ENCODE data around the gene TJP3. TPM values are rescaled to one million over a fixed set of nuclear protein-coding genes. Genes with fewer than 3 reads are reported as not detected.

The TJP3 gene, protein sequence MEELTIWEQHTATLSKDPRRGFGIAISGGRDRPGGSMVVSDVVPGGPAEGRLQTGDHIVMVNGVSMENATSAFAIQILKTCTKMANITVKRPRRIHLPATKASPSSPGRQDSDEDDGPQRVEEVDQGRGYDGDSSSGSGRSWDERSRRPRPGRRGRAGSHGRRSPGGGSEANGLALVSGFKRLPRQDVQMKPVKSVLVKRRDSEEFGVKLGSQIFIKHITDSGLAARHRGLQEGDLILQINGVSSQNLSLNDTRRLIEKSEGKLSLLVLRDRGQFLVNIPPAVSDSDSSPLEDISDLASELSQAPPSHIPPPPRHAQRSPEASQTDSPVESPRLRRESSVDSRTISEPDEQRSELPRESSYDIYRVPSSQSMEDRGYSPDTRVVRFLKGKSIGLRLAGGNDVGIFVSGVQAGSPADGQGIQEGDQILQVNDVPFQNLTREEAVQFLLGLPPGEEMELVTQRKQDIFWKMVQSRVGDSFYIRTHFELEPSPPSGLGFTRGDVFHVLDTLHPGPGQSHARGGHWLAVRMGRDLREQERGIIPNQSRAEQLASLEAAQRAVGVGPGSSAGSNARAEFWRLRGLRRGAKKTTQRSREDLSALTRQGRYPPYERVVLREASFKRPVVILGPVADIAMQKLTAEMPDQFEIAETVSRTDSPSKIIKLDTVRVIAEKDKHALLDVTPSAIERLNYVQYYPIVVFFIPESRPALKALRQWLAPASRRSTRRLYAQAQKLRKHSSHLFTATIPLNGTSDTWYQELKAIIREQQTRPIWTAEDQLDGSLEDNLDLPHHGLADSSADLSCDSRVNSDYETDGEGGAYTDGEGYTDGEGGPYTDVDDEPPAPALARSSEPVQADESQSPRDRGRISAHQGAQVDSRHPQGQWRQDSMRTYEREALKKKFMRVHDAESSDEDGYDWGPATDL
- total RNA-seq (10 to 100 TPM; 42.8 to 56.4 TPM), polyA plus RNA-seq (10 to 100 TPM; 18.4 to 57.8 TPM)
- long read RNA-seq, donor 1, partial matches to known transcripts = 0 of 1 reads
- long read RNA-seq, donor 1, other reads (novel, unspliced or antisense) = 0 of 1 reads
- long read RNA-seq, donor 2 = 0 reads
- long read RNA-seq, donor 3, partial matches to known transcripts = 0 of 3 reads
- long read RNA-seq, donor 3, other reads (novel, unspliced or antisense) = 0 of 3 reads
- long read RNA-seq, donor 4 = 0 reads
- long read RNA-seq, donor 5, partial matches to known transcripts = 0 of 2 reads
- long read RNA-seq, donor 5, other reads (novel, unspliced or antisense) = 0 of 2 reads

DNA sequence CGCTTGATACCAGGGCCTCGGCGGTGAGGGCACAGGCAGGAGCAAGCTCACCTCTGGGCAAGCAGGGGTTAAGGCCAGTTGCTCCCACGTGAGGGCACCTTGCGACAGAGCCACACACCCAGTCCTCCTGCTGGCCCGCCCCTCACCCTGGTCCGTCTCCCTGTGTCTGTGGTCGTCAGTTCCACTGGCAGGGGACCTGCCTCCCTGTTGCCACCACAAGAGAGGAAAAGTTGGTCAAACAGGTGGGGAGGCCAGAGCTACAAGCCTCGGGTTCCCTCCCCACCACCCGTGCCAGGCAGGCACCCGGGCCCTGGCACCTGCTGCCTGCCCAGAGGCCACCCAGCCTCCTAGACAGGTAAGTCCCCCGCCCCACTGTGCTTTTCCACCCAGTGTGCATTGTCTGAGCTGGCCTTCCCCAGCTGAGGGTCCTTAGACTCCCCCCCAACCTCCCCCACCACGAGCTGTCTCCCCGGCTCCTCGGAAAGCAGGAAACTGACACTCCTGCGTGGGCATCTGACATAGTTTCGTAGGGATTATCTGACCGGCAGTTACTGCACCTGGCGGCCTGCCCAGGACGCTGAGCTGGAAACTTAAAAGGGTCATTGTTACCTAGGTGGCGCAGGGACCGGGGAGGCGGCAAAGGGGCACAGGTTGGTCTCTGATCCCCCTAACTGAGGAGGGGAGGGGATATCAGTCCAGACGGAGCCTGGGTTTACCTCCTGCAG, at the start of gene TJP3:
TSS of gene TJP3 (plus strand) at position 178 of the 725 bp plus-strand sequence. CDS start 20,049 bp downstream, outside the sequence.
- peak within 1 kb of the TSS in 1 of 2 donors; percentile 79 for H3K27ac ChIP-seq (ENCODE audit: low read depth in 1 of 2, low read length in 1 of 2)
- H3K4me3 ChIP-seq = peak within 1 kb of the TSS; percentile 32

DNA sequence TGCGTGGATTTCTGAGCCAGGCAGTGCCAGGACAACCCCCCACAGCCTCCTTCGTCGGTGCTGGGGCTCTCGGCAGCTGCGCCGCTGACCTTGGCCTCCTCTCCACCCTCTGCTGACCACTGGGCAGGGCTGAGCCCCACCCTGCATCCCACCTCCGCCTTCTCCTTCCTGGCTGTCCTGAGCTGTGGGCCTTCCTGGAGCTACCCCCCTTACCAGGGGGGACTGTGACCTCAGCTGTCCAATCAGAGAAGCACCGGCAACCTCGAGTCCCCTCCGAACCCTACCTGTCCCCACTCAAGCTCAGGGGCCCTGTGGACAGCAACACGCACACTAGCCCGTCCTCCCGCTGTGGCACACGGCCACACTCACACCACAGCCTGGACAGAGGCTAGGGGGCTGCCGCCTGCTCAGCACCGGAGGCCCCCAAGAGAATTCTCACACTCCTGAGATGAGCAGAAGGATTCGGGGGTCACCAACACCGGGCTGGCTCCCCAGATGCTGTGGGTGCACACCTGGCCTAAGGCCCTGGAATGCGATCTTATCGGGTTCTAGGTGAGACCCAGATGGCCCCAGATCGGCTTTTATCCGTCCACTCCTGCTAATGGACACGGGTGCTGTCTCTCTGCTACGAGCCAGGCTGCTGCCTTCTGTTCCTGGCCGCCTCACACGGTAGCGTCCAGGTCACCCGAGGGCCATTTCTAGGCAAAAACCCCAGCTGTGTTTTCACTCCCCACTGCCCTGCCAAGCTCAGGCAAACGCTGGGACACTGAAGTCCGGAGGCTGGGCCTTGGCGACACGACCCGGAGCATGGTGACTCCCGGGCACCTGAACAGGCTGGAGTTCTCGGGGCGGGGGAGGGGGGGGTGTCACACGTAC, 49.1 kb upstream of the TJP3 start:
- ATAC-seq (ENCODE audit: insufficient read depth, low FRiP score) (no peak), DNase-seq (no peak)
- Histone ChIP-seq H3K36me3 (ENCODE audit: control insufficient read depth in 4 of 4, insufficient read depth in 4 of 4, low read length in 4 of 4) (peaks cover 6 to 66% (median 22%) of the 10 kb centered on the region in 4 donors), H3K4me1 (ENCODE audit: control insufficient read depth in 5 of 5, insufficient read depth in 5 of 5, low read length in 5 of 5) (no peaks in the 10 kb centered on the region), H3K27ac (ENCODE audit: low read depth in 1 of 2, low read length in 1 of 2) (no peak overlapping the region), H3K9ac (ENCODE audit: insufficient read depth in 1 of 2, low read length in 2 of 2) (no peak overlapping the region), H3K9me3 (ENCODE audit: control insufficient read depth in 4 of 4, insufficient read depth in 3 of 4, low read length in 3 of 4) (no peaks in the 10 kb centered on the region), H3K27me3 (ENCODE audit: control insufficient read depth in 3 of 3, insufficient read depth in 3 of 3, low read length in 2 of 3) (no peaks in the 10 kb centered on the region), H3K4me3 (no peak overlapping the region)
- 93 to 95% methylated on average over 37 of the region's 37 CpGs for WGBS, 2 donors
- TF ChIP-seq, protein P1, sequence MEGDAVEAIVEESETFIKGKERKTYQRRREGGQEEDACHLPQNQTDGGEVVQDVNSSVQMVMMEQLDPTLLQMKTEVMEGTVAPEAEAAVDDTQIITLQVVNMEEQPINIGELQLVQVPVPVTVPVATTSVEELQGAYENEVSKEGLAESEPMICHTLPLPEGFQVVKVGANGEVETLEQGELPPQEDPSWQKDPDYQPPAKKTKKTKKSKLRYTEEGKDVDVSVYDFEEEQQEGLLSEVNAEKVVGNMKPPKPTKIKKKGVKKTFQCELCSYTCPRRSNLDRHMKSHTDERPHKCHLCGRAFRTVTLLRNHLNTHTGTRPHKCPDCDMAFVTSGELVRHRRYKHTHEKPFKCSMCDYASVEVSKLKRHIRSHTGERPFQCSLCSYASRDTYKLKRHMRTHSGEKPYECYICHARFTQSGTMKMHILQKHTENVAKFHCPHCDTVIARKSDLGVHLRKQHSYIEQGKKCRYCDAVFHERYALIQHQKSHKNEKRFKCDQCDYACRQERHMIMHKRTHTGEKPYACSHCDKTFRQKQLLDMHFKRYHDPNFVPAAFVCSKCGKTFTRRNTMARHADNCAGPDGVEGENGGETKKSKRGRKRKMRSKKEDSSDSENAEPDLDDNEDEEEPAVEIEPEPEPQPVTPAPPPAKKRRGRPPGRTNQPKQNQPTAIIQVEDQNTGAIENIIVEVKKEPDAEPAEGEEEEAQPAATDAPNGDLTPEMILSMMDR (IDR thresholded peaks at IDR 0.05; ENCODE audit: control extremely low read depth, extremely low read depth) = no peak

More for the DNA sequence above, at the start of gene TJP3:
- Histone ChIP-seq H3K9me3 (ENCODE audit: control insufficient read depth in 4 of 4, insufficient read depth in 3 of 4, low read length in 3 of 4) (no peaks in the 10 kb centered on the region), H3K9ac (ENCODE audit: insufficient read depth in 1 of 2, low read length in 2 of 2) (peak within 1 kb of the TSS in 1 of 2 donors; percentile 23), H3K36me3 (ENCODE audit: control insufficient read depth in 4 of 4, insufficient read depth in 4 of 4, low read length in 4 of 4) (no peaks in the 10 kb centered on the region), H3K27me3 (ENCODE audit: control insufficient read depth in 3 of 3, insufficient read depth in 3 of 3, low read length in 2 of 3) (peaks cover 0 to 5% (median 2%) of the 10 kb centered on the region in 3 donors), H3K4me1 (ENCODE audit: control insufficient read depth in 5 of 5, insufficient read depth in 5 of 5, low read length in 5 of 5) (peaks cover 0 to 5% (median 0%) of the 10 kb centered on the region in 5 donors)
- ATAC-seq (ENCODE audit: insufficient read depth, low FRiP score) = peak; percentile 60
- peak in 2 of 3 donors; percentile 51 to 62 for DNase-seq
- WGBS, 2 donors = 27% methylated on average over 24 of the region's 24 CpGs
- TF ChIP-seq, protein P1 (IDR thresholded peaks at IDR 0.05; ENCODE audit: control extremely low read depth, extremely low read depth) = no peak

DNA sequence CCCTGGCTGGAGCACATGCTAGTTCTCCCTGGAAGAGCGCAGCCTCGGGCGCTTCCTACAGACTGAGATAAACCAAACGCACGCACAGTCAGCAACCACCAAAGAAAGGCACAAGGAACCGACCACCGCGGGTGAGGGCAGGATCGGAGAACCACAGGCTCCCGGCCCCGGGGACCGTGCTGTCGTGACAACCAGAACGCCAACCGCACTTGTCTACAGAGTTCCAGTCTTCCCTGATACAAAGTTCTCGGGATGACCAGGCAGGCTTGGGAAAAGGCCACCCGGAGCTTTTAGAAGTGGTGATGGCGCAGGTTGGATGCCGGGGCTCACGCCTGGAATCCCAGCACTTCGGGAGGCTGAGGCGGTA, 48.5 kb upstream of the TJP3 start:
- WGBS, 2 donors = 93 to 95% methylated on average over 22 of the region's 22 CpGs
- TF ChIP-seq, protein P1 (IDR thresholded peaks at IDR 0.05; ENCODE audit: control extremely low read depth, extremely low read depth) = no peak
- Histone ChIP-seq H3K27ac (ENCODE audit: low read depth in 1 of 2, low read length in 1 of 2) (no peak overlapping the region), H3K9me3 (ENCODE audit: control insufficient read depth in 4 of 4, insufficient read depth in 3 of 4, low read length in 3 of 4) (no peaks in the 10 kb centered on the region), H3K36me3 (ENCODE audit: control insufficient read depth in 4 of 4, insufficient read depth in 4 of 4, low read length in 4 of 4) (peaks cover 6 to 68% (median 25%) of the 10 kb centered on the region in 4 donors), H3K4me3 (no peak overlapping the region), H3K27me3 (ENCODE audit: control insufficient read depth in 3 of 3, insufficient read depth in 3 of 3, low read length in 2 of 3) (no peaks in the 10 kb centered on the region), H3K9ac (ENCODE audit: insufficient read depth in 1 of 2, low read length in 2 of 2) (no peak overlapping the region), H3K4me1 (ENCODE audit: control insufficient read depth in 5 of 5, insufficient read depth in 5 of 5, low read length in 5 of 5) (no peaks in the 10 kb centered on the region)
- DNase-seq (no peak), ATAC-seq (ENCODE audit: insufficient read depth, low FRiP score) (no peak)

Data from lung (tissue), 16 donors.